Measurements from ENCODE around the gene MAST3. TPM values are rescaled to one million over a fixed set of nuclear protein-coding genes. Genes with fewer than 3 reads are reported as not detected.

Gene MAST3
- total and polyA plus RNA-seq, 2 of the 13 experiments (the other 11 are each of a cell fraction or from before 2014, with no cell fraction given) = 4.1 to 4.6 TPM

DNA sequence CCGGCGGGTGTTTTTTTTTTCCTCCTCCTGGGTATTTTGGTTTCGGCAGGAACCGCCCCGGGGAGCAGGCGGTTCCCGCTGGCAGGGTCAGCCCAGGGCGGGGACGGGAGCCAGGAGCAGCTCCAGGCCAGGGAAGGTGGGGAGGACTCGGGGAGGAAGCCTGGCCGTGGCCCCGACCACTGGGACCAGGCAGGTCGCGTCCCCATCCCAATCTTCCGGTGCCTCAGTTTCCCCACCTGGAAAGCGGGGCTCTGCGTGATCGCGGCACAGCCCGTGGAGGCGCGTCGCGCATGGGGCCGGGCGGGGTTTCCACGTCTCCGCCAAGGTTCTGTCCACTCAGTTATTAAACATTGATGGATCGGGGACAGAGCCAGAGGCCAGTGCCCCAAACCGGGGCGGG, 45.7 kb upstream of the MAST3 start (continued):
- TF ChIP-seq, protein P1, sequence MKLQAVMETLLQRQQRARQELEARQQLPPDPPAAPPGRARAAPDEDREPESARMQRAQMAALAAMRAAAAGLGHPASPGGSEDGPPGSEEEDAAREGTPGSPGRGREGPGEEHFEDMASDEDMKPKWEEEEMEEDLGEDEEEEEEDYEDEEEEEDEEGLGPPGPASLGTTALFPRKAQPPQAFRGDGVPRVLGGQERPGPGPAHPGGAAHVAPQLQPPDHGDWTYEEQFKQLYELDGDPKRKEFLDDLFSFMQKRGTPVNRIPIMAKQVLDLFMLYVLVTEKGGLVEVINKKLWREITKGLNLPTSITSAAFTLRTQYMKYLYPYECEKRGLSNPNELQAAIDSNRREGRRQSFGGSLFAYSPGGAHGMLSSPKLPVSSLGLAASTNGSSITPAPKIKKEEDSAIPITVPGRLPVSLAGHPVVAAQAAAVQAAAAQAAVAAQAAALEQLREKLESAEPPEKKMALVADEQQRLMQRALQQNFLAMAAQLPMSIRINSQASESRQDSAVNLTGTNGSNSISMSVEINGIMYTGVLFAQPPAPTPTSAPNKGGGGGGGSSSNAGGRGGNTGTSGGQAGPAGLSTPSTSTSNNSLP (IDR thresholded peaks at IDR 0.05; ENCODE audit: low read depth, low read length) = no peak
- no peak for TF ChIP-seq ZFP41 (CRISPR knock-in tag; IDR thresholded peaks at IDR 0.05; ENCODE audit: borderline replicate concordance)
- no peak for TF ChIP-seq NPAS2 (CRISPR knock-in tag; IDR thresholded peaks at IDR 0.05; ENCODE audit: borderline replicate concordance)

DNA sequence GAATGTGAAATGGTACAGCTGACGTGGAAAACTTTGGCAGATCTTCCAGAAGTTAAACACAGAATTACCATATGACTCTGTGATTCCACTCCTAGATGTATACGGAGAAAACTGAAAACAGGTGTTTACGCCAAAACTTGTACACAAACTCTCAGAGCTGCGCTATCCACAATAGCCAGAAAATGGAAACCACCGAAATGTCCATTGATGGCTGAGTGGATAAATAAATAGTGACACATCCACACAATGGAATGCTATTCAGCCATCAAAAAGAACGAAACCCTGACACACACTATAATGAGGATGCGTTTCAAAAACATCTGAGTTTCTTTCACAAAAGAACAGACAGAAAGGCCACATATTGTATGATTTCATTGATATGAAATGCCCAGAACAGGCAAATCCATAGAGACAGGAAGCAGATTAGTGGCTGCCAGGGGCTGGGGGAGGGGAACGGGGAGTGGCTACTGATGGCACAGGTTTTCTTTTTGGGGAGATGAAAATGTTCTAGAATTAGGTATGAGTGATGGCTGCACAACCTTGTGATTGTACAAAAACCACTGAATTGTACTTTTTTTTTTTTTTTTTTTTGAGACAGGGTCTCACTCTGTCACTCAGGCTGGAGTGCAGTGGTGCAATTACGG, 43.9 kb upstream of the MAST3 start:
- TF ChIP-seq ZBTB21 (CRISPR knock-in tag; IDR thresholded peaks at IDR 0.05) (no peak), ATF1 (CRISPR knock-in tag; IDR thresholded peaks at IDR 0.05) (no peak), BHLHE40 (IDR thresholded peaks at IDR 0.05; ENCODE audit: low read length) (no peak), CHD4 (IDR thresholded peaks at IDR 0.05; ENCODE audit: borderline replicate concordance, low read length) (no peak), ZNF549 (CRISPR knock-in tag; IDR thresholded peaks at IDR 0.05) (no peak), ZNF431 (CRISPR knock-in tag; IDR thresholded peaks at IDR 0.05; ENCODE audit: borderline replicate concordance, low read depth) (no peak)
- TF ChIP-seq, protein P2, sequence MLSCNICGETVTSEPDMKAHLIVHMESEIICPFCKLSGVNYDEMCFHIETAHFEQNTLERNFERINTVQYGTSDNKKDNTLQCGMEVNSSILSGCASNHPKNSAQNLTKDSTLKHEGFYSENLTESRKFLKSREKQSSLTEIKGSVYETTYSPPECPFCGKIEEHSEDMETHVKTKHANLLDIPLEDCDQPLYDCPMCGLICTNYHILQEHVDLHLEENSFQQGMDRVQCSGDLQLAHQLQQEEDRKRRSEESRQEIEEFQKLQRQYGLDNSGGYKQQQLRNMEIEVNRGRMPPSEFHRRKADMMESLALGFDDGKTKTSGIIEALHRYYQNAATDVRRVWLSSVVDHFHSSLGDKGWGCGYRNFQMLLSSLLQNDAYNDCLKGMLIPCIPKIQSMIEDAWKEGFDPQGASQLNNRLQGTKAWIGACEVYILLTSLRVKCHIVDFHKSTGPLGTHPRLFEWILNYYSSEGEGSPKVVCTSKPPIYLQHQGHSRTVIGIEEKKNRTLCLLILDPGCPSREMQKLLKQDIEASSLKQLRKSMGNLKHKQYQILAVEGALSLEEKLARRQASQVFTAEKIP (CRISPR knock-in tag; IDR thresholded peaks at IDR 0.05; ENCODE audit: borderline replicate concordance) = no peak
- TF ChIP-seq, protein P3, sequence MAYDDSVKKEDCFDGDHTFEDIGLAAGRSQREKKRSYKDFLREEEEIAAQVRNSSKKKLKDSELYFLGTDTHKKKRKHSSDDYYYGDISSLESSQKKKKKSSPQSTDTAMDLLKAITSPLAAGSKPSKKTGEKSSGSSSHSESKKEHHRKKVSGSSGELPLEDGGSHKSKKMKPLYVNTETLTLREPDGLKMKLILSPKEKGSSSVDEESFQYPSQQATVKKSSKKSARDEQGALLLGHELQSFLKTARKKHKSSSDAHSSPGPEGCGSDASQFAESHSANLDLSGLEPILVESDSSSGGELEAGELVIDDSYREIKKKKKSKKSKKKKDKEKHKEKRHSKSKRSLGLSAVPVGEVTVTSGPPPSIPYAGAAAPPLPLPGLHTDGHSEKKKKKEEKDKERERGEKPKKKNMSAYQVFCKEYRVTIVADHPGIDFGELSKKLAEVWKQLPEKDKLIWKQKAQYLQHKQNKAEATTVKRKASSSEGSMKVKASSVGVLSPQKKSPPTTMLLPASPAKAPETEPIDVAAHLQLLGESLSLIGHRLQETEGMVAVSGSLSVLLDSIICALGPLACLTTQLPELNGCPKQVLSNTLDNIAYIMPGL (CRISPR knock-in tag; IDR thresholded peaks at IDR 0.05; ENCODE audit: borderline replicate concordance in 1 of 2, low read depth in 1 of 2) = no peak
- Histone ChIP-seq H3K79me2 (ENCODE audit: insufficient read depth, low read length) (no peaks in the 10 kb centered on the region), H3K27me3 (ENCODE audit: control insufficient read depth in 1 of 2, insufficient read depth in 2 of 2, low read length in 2 of 2) (peaks cover 0 to 10% of the 10 kb centered on the region in 2 experiments; a peak in 3 of 5 replicates), H3K9me3 (ENCODE audit: low read length) (no peaks in the 10 kb centered on the region), H2AFZ (ENCODE audit: low read length) (no peak overlapping the region), H3K9ac (ENCODE audit: insufficient read depth, low read depth, low read length) (no peak overlapping the region), H4K20me1 (ENCODE audit: insufficient read depth, low read length) (no peaks in the 10 kb centered on the region), H3K4me3 (replicated peaks in 1 of 3; ENCODE audit: insufficient read depth in 1 of 3, low read depth in 2 of 3, low read length in 3 of 3) (no peak overlapping the region), H3K4me2 (ENCODE audit: low read depth, low read length) (no peak overlapping the region), H3K27ac (ENCODE audit: extremely low read length, insufficient read depth, low read length) (no peak overlapping the region), H3K4me1 (ENCODE audit: insufficient read depth, low read length) (peaks cover 16% of the 10 kb centered on the region), H3K36me3 (replicated peaks in 1 of 2; ENCODE audit: control insufficient read depth in 1 of 2, insufficient read depth in 2 of 2, low read length in 2 of 2) (no peaks in the 10 kb centered on the region)
- intact Hi-C loops (cut with micrococcal nuclease; ENCODE audit: unreplicated experiment) = no loop called here
- FAIRE-seq (no peak), ATAC-seq (no peak), DNase-seq (ENCODE audit: low spot score) (no peak)
- in situ Hi-C loops (cut with HindIII; ENCODE audit: extremely low pct_ligation_motif_present, low pct_unique_long_range_greater_than_20kb) = loop anchor here (25.0 kb wide), 1 partner anchor 116 kb away; the partner anchor contains the start of gene CCDC124
- CTCF ChIA-PET (ENCODE audit: low intra/inter-chr PET ratio, low total read pairs) = no interaction called here
- WGBS (ENCODE audit: low lambda C conversion rate) = 24% methylated on average over 9 of the region's 9 CpGs
- no TSS peak for BruUV-seq (replicated peaks)
- POLR2A ChIA-PET = no interaction called here

Measured in HepG2 (cell line).